Measurements from ENCODE around the gene CNN2.

The CNN2 gene

DNA sequence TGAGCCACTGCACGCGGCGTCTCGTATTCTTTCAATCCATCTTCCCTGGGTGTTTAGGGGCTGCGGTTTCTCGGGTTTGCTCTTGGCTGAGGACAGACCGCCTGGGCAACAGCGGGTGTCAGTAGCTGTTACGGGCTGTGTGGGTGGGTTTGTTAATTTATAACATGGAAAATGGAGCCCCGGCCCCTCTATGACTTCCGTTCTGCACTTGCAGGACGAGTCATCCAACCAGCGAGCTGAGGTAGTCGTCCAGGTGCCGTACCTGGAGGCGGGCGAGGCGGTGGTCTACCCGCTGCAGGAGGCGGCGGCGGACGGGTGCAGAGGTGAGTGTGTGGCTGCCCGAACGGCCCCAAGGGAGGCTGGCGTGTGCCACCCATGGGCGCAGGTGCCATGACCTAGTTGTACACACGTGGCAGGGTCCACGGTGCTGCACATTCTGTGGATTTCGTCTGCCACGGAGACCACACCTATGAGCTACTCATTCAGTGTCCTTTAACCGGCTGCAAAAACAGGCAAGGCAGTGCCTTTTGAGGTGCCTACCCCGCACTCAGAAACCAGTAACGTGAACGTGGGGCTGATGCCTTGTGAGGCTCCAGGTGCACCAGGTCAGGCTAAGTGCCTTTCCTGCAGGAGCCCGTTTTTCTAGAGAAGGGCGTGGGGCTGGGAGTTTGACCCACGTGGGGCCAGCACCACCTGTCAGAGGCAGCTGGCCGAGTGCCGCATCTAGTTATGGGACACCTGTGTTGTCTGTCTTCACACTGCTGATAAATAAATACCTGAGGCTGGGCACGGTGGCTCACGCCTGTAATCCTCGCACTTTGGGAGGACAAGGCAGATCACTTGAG lies 57.8 kb downstream of the CNN2 start:
- DNase-seq: no peak

DNA sequence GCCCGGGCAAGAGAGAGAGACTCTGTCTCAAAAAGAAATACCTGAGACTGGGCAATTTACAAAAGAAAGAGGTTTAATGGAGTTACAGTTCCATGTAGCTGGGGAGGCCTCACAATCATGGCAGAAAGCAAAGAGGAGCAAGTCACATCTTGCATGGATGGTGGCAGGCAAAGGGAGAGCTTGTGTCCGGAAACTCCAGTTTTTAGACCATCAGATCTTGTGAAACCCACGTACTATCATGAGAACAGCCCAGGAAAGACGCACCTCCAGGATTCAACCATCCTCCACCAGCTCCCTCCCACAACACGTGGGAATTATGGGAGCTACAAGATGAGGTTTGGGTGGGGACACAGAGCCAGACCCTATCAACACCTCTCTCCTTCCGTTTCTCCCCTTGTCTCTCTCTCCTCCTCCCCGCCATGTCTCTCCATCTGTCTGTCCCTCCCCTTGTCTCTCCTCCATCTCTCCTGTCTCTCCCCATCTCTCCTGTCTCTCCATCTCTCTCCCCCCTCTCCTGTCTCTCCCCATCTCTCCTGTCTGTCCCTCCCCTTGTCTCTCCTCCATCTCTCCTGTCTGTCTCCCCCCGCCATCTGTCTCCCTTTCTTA lies 58.7 kb downstream of the CNN2 start:
- no peak for DNase-seq

DNA sequence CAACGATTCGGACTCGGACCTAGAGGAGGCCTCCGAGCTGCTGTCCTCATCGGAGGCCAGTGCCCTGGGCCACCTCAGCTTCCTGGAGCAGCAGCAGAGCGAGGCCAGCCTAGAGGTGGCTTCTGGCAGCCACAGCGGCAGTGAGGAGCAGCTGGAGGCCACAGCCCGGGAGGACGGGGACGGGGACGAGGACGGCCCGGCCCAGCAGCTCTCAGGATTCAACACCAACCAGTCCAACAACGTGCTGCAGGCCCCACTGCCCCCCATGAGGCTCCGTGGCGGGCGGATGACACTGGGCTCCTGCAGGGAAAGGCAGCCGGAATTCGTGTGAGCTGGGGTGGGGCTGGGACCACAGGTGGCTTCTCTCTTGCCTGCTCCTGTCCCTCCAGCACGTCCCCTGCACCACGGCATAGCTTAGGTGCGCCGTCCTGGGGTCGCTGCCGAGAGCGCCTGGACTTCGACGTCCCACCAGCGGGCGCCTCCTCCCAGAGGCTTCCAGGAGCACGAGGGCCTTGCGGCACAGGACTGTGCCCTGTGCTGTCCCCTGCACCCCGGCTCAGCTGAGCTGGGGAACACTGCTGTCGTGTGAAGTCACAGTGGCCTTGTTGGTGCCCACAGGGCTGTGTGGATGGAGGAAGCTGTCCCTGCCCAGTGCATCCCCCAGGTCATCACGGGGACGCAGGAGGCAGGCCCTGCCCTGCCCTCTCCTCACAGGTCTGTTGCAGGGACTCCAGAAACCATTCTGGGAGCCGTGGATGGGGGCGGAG lies 59.5 kb downstream of the CNN2 start:
- no peak for DNase-seq

DNA sequence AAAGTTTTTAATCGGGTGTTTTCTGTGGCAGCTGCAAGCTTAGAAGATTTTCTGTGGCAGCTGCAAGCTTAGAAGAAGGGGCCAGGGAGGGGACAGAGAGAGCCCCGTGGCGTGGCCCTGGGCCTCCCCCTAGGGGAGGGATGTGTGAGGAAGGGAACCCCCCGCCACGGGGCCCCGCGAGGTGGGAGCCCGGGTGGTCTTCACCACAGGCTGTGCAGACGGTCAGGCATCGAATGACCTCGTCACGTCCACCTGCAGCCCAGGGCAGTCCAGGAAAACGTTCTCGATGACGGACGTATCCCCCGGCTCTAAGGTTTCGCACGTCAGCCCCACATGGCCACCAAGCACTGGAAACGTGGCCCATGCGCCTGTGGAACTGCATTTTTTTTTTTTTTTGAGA lies 60.2 kb downstream of the CNN2 start:
- no peak for DNase-seq

DNA sequence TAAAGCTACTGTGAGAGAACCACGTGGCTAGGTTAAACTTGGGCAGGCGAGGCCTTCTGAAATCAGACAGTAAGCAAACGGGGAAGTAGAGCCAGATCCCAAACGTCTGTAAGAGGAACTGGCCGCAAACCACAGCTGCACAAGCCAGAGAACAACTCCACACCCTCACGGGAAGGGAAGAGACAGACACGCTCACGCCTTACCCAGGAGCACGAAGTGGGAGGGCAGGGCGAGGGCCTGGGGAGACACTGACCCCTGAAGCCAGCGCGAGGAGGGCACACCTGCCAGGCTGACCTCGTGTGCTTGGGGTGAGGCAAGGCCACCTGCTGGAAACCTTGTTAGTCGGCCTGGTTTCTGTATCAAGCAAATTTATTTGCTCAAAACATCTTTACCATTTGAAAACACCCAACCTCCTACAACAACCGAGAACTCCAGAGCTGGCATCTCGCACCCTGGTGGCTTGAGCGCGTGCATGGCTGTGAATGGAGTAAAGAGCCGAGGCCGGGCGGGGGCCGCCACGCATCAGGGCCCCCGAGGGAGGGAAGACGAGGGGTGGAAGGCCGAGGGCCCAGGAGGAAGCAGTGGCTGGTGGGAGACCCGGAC lies 61.5 kb downstream of the CNN2 start:
- no peak for DNase-seq

DNA sequence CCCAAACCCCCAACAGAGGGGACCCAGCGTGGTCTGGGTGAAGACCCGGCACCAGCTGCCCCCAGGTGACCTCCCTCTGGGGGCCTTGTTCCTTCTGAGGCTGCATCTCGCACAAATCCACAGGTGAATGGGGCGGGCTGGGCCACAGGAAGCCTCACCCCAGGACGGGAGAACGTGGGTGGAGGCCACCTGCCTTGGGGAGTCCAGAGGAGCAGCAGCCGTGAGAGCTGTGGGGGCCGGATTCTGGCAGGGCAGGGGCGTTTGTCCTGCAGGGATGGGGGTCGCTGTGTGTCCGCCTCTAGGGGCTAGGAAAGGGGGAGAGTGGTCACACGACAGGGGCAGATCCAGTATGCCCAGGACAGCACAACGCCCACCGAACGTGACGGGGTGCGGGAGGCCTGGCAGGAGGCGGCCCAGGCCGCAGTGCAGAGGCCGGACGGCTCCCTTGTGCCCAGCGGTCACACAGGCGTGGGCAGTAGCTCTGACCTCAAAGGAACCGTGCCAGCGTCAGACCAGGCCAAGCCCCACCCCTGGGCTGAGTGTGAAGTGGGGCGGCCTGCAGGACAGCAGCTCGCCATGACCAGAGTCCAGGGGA lies 62.1 kb downstream of the CNN2 start:
- DNase-seq: no peak

Data from activated CD4-positive, CD25-positive, alpha-beta regulatory T cell (primary cell).